Fibroblast of skin of right quadriceps (primary cell): ENCODE measurements around the gene CDC42.

ENCODE experiments used
- DNase-seq: peaks from one replicate; pipeline ENCODE4 v3.0.0-alpha.2; 2013

Gene CDC42

GRCh38 chr1:22132517-22133235, 80.2 kb downstream of the CDC42 start:
- DNase-seq: peak; percentile 58

GRCh38 chr1:22133247-22133930, 80.9 kb downstream of the CDC42 start:
- no peak for DNase-seq

GRCh38 chr1:22133931-22134324, 81.4 kb downstream of the CDC42 start:
- DNase-seq: no peak

- DNase-seq: no peak
These were observed 84.7 kb downstream of the CDC42 start for GRCh38 chr1:22137004-22137720.

GRCh38 chr1:22139066-22139594, 86.6 kb downstream of the CDC42 start:
- no peak for DNase-seq

- no peak for DNase-seq
These were observed 87.3 kb downstream of the CDC42 start for GRCh38 chr1:22139817-22140216.
